ENCODE results near the gene ZBTB20. TPM values are rescaled to one million over a fixed set of nuclear protein-coding genes. Genes with fewer than 3 reads are reported as not detected.
A peak's percentile ranks its signal among the peaks of the same experiment; 100 is the strongest.

ZBTB20 gene
- total and polyA plus RNA-seq, 12 donors = 2.8 to 167 (median 108) TPM

DNA sequence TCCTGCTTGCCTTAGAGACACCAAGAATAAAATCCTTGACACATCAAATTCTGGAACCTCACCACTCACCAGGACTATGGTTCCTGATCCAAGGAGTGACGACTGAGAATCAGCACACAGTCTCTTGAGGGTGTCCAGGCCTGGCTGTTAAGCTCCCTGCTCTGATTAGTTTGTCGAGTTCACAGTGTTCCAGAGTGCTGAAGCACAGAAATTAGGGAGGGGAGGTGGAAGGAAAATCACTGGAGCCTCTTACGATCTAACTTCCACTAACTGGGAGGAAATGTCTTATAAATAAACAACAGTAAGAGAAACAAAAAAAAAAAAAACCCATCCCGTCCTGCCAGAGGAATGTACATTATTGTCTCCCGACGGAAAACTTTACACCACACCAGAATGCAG is 523.0 kb downstream of the ZBTB20 start:
- H3K27ac ChIP-seq = peak overlapping the region; percentile 81 to 99 (median 95)
- H3K4me1 ChIP-seq (replicated peaks in 1 of 2) = peaks cover 27 to 64% of the 10 kb centered on the region in 2 donors
- intact Hi-C loops (cut with DNase I) = no loop called here
- TF ChIP-seq CTCF (IDR thresholded peaks at IDR 0.05) (no peak), POLR2A (IDR thresholded peaks at IDR 0.05) (peak in 1 of 2 donors; percentile 46)
- H3K4me3 ChIP-seq = peak overlapping the region in 2 of 4 donors; percentile 30 to 58
- 2 to 15% (median 11%) methylated on average over 6 of the region's 6 CpGs for WGBS, 4 donors
- H3K27me3 ChIP-seq = no peaks in the 10 kb centered on the region
- H3K36me3 ChIP-seq (replicated peaks in 1 of 2) = no peaks in the 10 kb centered on the region
- H3K9me3 ChIP-seq (replicated peaks in 1 of 3) = no peaks in the 10 kb centered on the region
- DNase-seq = peak; percentile 38 to 83 (median 56)

DNA sequence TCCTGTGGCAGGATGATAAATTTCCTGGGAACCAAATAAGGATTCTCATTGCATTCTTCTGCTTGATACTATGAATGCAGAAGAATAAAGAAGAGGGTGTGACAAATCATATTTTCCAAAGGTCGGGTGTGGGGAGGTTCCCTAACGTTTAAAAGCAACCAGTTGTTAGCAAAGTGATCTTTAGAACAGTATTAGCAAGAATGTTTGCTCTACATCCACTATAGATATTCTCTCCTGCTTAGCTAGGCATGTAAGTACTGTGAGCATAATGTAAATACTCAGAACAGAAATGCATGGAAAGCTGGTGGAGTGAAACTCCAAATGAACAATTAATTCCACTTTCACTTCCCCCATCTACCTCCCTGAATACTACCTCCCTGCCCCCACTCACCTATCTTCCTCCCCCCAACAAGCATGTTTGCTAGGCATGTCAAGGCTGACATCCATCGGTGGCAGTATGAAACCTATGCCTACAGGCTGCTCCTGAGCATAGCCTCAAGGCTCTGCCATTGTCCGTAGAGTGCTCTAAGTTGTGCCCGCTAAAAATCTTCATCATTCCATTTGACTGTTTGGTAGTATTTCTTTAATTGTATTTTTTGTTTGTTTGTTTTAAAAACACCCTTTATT is 523.6 kb downstream of the ZBTB20 start:
- H3K27me3 ChIP-seq = no peaks in the 10 kb centered on the region
- H3K27ac ChIP-seq = peak overlapping the region; percentile 81 to 99 (median 95)
- H3K4me1 ChIP-seq (replicated peaks in 1 of 2) = peaks cover 27 to 63% of the 10 kb centered on the region in 2 donors
- intact Hi-C loops (cut with DNase I) = no loop called here
- peak overlapping the region in 2 of 4 donors; percentile 30 to 58 for H3K4me3 ChIP-seq
- H3K9me3 ChIP-seq (replicated peaks in 1 of 3) = no peaks in the 10 kb centered on the region
- H3K36me3 ChIP-seq (replicated peaks in 1 of 2) = no peaks in the 10 kb centered on the region
- WGBS, 4 donors = 30 to 48% (median 42%) methylated on average over 5 of the region's 5 CpGs
- no peak for TF ChIP-seq CTCF (IDR thresholded peaks at IDR 0.05)
- no peak for TF ChIP-seq POLR2A (IDR thresholded peaks at IDR 0.05)
- peak in 3 of 7 donors; percentile 13 to 35 (median 27) for DNase-seq

- no peaks in the 10 kb centered on the region for H3K36me3 ChIP-seq (replicated peaks in 1 of 2)
- H3K4me1 ChIP-seq (replicated peaks in 1 of 2) = peaks cover 27 to 52% of the 10 kb centered on the region in 2 donors
- WGBS, 4 donors = 65 to 83% (median 82%) methylated on average over 3 of the region's 3 CpGs
- no peaks in the 10 kb centered on the region for H3K27me3 ChIP-seq
- TF ChIP-seq POLR2A (IDR thresholded peaks at IDR 0.05) = no peak
- no peak for TF ChIP-seq CTCF (IDR thresholded peaks at IDR 0.05)
- H3K4me3 ChIP-seq = peak overlapping the region in 1 of 4 donors; percentile 58
- DNase-seq = no peak
- H3K9me3 ChIP-seq (replicated peaks in 1 of 3) = no peaks in the 10 kb centered on the region
- intact Hi-C loops (cut with DNase I) = no loop called here
- H3K27ac ChIP-seq = peak overlapping the region in 1 of 5 donors; percentile 95
Observed at GRCh38 chr3:114622001-114622400, 525.1 kb downstream of the ZBTB20 start.

- no peak for DNase-seq
- intact Hi-C loops (cut with DNase I) = no loop called here
- no peak overlapping the region for H3K4me3 ChIP-seq
- H3K36me3 ChIP-seq (replicated peaks in 1 of 2) = no peaks in the 10 kb centered on the region
- H3K27me3 ChIP-seq = no peaks in the 10 kb centered on the region
- WGBS, 4 donors = 93 to 95% (median 94%) methylated on average over 3 of the region's 3 CpGs
- no peaks in the 10 kb centered on the region for H3K9me3 ChIP-seq (replicated peaks in 1 of 3)
- peaks cover 15 to 36% of the 10 kb centered on the region in 2 donors for H3K4me1 ChIP-seq (replicated peaks in 1 of 2)
- no peak for TF ChIP-seq CTCF (IDR thresholded peaks at IDR 0.05)
- no peak for TF ChIP-seq POLR2A (IDR thresholded peaks at IDR 0.05)
- H3K27ac ChIP-seq = no peak overlapping the region
Observed at GRCh38 chr3:114619771-114620170, 527.3 kb downstream of the ZBTB20 start.
